Activated CD8-positive, alpha-beta memory T cell treated with anti-CD3 and anti-CD28 coated beads, Interleukin-2, amount 50 U/mL, for 24 hours (primary cell): ENCODE data around the gene PACSIN2.
"Not testable (repeated sequence)": the region's sequence is repeated elsewhere in the genome, so short reads cannot be mapped to it uniquely, and the experiment has no call there.

Experiments used
- DNase-seq: peaks from one replicate; pipeline ENCODE4 v3.0.0-alpha.2; 2020; ENCODE audit errors: extremely low read depth

PACSIN2 gene, protein sequence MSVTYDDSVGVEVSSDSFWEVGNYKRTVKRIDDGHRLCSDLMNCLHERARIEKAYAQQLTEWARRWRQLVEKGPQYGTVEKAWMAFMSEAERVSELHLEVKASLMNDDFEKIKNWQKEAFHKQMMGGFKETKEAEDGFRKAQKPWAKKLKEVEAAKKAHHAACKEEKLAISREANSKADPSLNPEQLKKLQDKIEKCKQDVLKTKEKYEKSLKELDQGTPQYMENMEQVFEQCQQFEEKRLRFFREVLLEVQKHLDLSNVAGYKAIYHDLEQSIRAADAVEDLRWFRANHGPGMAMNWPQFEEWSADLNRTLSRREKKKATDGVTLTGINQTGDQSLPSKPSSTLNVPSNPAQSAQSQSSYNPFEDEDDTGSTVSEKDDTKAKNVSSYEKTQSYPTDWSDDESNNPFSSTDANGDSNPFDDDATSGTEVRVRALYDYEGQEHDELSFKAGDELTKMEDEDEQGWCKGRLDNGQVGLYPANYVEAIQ

DNA sequence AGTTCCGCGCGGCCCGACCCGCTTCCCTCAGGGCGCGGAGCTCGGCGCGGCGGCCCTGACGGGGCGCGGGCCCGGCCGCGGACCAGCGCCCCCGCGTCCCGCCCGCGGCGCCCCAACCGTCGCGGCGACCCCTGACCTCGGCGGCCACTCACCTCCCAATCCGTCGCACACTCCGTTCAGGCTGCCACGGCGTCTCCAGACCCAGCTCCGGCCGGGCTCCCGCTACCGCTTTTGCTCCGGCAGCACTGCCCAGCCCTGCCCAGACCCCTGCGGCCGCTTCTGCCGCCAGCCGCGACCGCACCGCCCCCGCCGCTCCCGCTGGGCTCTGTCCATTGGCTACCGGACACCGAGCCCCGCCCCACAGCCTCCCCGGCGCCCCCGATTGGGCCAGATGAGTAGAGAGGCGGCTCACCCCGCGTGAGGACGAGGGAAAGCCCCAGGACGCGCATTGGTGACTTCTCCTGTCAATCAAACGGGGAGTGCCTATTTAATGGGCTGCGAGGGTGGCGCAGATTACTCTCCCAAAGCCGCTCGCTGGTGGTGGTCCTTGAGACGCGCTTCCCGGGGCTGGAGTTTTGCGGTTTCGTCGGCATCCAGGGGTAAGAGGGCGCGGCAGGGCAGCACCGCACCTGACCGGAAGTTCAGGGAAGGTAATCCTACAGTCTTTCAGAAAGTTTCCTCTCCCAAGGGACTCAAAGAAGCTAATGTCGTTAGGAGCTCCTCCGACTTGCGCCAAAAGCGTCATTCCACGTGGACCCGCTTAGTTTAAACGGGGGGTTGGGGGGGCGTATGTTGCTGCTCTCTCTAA, at the start of gene PACSIN2:
TSS of gene PACSIN2 (minus strand) at position 281 of the 808 bp plus-strand sequence. CDS start 103,069 bp downstream, outside the sequence.
- peak; percentile 98 for DNase-seq

DNA sequence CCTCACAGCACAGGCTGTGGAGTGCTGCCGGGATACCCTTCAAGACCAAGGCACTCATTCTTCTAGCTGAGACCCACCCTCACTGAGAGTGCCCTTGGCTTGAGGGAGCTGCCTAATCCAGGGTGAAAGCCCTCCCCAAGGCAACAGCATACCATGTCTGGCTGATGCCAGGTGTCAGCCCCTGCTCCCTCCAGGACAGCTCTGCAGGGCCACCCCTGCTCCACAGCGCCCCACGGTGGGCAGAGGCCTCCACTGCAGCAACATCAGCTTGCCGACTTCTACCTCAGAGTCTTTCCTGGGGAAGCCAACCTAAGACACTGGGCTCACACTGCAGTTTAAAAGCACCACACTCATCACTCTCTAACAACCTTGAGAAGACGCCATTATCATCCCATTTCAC, 45.2 kb upstream of the PACSIN2 start:
- no peak for DNase-seq

- no peak for DNase-seq
These were observed 42.7 kb upstream of the PACSIN2 start for GRCh38 chr22:43057641-43058040.

GRCh38 chr22:43053176-43053575, 38.2 kb upstream of the PACSIN2 start:
- DNase-seq: no peak

DNA sequence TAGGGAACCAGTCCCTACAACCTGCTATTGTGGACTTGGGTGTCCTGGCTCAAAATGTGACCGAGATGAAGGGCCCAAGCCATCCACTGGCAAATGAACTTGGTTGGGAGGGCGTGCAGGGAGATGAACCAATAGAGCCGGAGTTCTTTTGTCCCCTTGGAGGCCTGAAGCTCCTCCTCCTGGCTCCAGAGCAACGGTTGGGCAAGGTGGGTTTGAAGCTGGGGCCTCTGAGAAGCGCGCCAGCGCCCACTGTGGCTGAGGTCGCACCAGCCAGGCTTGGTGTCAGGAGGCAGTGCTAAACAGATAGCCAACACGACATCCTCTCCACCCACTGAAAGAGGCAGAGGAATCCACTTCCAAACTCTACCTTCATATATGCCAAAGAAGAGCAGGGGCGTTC, 36.0 kb upstream of the PACSIN2 start:
- no peak for DNase-seq

DNA sequence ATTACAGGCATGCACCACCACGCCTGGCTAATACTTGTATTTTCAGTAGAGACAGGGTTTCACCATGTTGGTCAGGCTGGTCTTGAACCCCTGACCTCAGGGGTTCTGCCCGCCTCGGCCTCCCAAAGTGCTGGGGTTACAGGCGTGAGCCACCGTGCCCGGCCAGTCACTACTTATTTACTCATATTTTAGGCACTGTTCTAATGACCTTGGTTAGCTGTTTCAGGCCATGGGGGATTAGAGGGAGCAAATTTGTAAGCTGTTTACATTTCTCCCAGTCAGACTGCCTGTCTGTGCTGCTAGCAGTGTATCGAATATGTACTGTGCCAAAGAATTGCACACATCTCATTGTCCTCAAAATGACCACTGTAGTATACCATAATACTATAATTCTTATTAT, 32.7 kb upstream of the PACSIN2 start:
- no peak for DNase-seq

DNA sequence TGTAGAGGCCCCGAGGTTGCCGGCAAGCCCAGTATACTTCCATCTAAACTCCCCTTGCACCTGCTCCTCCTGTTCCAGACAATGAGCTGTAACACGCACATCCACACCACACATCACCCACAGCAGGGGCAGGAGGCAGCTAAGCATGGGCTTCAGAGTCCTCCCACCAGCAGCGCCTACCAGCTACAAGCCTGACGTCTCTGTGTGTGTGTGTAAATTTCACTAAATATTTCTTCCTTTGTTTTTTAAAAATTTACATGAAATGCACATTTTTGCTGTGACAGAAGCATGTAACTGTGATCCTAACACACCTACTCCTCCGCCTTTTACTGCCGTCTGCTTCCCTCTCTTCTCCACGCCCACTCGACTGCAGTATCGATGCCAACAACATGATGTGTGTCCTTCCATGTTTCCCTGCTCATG, 29.4 kb upstream of the PACSIN2 start:
- no peak for DNase-seq

- DNase-seq: no peak
These were observed 27.3 kb upstream of the PACSIN2 start for GRCh38 chr22:43042101-43042780.

GRCh38 chr22:43039800-43040199, 24.9 kb upstream of the PACSIN2 start:
- no peak for DNase-seq

GRCh38 chr22:43038325-43038724, 23.4 kb upstream of the PACSIN2 start:
- DNase-seq: no peak

DNA sequence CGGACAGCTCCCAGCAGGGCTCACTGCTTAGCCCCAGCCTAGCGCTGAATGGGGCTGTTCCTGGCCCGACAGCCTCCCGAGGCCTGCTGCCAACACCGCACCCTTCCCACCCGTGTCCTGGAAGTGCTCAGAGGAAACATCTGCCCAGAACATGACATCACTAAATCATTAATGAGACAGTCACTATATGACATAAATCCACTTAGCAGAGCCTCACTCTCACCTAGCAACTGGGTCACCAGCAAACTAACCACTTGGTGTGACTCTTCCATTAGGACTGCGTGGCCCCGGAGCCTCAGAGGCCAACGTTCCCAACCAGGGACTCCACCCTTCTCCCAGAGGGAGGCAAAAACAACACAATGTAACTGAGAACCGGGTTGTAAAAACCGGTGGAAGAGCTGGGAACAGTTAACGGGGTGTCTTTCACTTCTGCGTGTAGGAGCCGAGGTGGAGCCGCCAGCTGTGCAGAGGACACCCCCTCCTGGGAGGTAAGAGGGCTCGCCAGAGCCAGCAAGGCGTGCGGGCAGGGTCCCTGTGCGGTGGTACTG, 21.4 kb upstream of the PACSIN2 start:
- no peak for DNase-seq

GRCh38 chr22:43035250-43035649, 20.3 kb upstream of the PACSIN2 start:
- DNase-seq: no peak

GRCh38 chr22:43031617-43032016, 16.7 kb upstream of the PACSIN2 start:
- no peak for DNase-seq

DNA sequence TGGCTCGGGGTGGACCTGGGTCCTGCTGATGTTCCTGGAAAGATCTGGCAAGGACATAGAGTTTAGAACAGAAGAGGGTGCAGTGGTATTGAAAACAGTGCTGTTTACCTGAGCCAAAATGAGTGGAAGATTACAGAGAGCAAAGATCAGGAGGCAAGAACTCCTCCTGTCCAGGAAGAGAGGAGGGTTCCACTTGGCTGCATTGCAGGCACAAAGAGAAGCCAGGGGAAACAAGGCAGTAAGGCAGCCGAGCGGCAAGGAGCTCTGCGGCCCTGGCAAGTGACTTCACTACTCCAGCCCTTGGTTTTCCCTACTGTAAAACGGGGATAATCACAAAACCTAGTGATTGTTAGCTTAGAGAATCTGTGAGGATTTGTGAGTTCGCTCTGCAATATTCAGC, 3.7 kb upstream of the PACSIN2 start:
- DNase-seq: no peak

- no peak for DNase-seq
These were observed 2.8 kb upstream of the PACSIN2 start for GRCh38 chr22:43017525-43018460.

DNA sequence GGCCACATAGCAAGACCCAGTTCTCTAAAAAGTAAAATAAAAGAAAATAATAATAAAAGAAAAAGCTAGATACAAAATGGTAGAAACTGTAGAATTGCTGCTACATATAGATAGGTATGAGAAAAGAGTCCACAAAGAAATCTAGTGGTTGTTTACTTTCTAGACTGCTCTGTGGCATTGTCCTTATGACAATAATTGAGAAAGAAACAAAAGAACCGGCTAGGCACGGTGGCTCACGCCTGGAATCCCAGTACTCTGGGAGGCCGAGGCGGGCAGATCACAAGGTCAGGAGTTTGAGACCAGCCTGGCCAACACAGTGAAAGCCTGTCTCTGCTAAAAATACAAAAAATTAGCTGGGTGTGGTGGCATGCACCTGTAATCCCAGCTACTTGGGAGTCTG, 1.2 kb upstream of the PACSIN2 start:
- DNase-seq: not testable (repeated sequence)

GRCh38 chr22:43015677-43016042, 711 bp upstream of the PACSIN2 start:
- DNase-seq: no peak

DNA sequence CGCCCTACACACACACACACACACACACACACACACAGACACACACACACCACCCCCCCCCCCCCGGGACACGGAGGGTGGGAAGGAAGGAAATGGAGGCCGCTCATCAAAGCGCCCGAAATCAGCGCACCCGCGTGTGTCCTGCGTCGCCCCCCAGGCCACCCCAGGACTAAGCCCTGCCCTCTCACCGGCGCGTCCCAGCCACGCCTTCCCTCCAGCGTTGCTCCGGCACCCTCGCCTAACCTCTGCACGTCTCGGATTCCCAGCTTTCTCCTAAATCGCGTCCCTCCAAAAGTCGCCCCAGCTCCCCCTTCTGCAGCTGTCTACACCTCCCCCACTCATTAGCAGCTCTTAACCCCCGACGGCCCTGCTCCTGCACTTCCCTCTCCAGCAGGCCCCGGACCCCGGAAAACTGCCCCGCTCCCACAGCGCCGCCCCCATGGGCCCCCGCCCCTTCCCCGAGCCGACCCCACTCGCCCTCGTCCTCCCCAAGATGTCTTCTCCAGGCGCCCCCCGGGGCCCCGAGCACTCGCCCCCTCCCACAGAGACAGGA, 557 bp downstream of the PACSIN2 start:
- DNase-seq: no peak

DNA sequence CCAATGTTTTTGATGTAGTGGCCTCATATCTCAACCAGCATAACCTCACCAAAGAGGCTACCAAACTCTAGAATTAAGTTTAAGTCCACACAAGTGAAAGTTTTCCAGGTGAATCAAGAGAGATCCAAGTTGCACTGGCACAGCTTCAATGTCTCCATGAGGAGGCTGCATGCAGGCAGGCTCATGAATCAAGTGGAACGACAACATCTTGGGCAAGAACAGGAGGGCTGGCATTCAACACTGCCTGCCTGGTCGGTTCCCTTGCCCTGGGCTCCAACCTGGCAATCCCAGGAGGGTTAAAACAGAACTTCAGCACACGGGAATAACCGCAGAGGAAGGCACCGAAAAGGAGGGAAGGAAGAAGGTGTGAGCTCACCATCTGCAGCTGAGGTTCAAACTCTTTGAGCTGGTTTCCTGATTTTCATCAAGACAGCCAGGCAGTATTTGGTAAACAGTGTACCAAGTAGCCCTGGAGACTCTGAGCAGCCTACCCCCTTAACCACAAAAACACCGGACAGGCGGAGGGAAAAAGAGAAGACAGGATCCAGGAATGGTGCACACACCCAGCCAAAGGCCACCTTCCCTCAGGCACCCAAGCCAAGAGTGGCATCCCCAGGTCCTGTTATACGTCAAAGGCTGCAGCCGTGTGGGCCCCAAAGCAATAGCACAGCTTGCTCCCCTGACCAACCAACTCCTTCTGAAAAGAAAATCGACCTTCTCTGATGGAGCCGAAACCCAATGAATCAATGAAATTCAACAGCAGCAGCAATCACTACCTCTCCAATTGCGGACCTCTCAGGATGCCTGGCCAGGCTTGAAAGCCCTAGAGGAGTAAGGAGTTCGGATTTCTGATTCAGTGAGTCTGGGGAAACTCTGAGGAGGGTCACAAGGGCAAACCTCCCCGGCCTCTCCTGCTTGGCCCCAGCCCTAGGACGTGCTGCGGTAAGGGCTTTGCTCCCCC, 1.3 kb downstream of the PACSIN2 start:
- DNase-seq: no peak
